ENCODE results near the gene REXO4. TPM values are rescaled to one million over a fixed set of nuclear protein-coding genes. Genes with fewer than 3 reads are reported as not detected.

REXO4 gene
- total and polyA plus RNA-seq, 2 donors (not counting 3 experiments of a cell fraction or from before 2014, with no cell fraction given): 19.5 to 29.5 TPM

DNA sequence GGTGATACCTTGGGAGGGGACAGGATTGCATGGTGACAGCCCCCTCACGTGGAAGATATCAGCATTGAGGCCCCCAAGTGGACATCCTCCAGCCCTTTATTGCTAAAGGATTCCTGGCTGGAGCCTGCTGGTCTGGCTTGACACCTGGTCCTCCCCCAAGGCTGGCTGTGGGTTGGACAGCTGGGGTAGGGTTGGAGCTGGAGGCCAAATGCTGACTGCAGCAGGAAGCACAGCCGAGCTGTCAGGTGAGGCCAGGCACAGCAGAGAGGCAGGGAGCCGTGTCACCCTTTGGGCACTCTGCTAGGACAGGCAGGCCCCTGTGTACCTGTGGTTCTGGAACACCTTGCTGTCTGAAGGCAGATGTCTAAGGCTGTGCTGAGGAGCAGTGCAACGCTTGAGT, 44.2 kb upstream of the REXO4 start:
- Histone ChIP-seq H3K9ac (replicated peaks; ENCODE audit: extremely low read depth, insufficient read depth, low read length) (no peak overlapping the region), H3K27ac (ENCODE audit: insufficient read depth, low read depth, low read length) (no peak overlapping the region), H3K4me3 (replicated peaks in 1 of 3; ENCODE audit: insufficient read depth in 1 of 3, low read depth in 1 of 3, low read length in 3 of 3) (no peak overlapping the region), H3K36me3 (ENCODE audit: control insufficient read depth in 2 of 2, extremely low read depth in 1 of 2, insufficient read depth in 2 of 2, low read length in 2 of 2) (no peaks in the 10 kb centered on the region), H3K79me2 (ENCODE audit: control insufficient read depth, insufficient read depth, low read length) (no peaks in the 10 kb centered on the region), H3K4me1 (ENCODE audit: control insufficient read depth, extremely low read depth, insufficient read depth, low read length) (peaks cover 9% of the 10 kb centered on the region), H3K4me2 (ENCODE audit: insufficient read depth, low read length) (no peak overlapping the region), H3K9me1 (replicated peaks; ENCODE audit: control insufficient read depth, extremely low read depth, insufficient read depth, low read length) (no peaks in the 10 kb centered on the region), H3K27me3 (ENCODE audit: control insufficient read depth in 2 of 2, insufficient read depth in 2 of 2, low read length in 2 of 2) (no peaks in the 10 kb centered on the region), H3K9me3 (replicated peaks; ENCODE audit: control insufficient read depth, insufficient read depth, low read length) (no peaks in the 10 kb centered on the region), H4K20me1 (replicated peaks; ENCODE audit: control insufficient read depth, extremely low read depth, insufficient read depth, low read length) (no peaks in the 10 kb centered on the region), H2AFZ (ENCODE audit: low read depth, low read length) (no peak overlapping the region)
- POLR2A ChIA-PET: no interaction called here
- dilution Hi-C loops (cut with MboI; ENCODE audit: extremely low pct_ligation_motif_present, low sequenced_read_pairs): no loop called here
- FAIRE-seq: no peak
- no peak for TF ChIP-seq MYC (IDR thresholded peaks at IDR 0.05; ENCODE audit: low read depth, low read length)
- no peak for TF ChIP-seq GATA2 (IDR thresholded peaks at IDR 0.05; ENCODE audit: insufficient read depth, insufficient read length, low read depth, low read length)
- BruUV-seq (replicated peaks): no TSS peak
- CTCF ChIA-PET: no interaction called here
- intact Hi-C loops (cut with micrococcal nuclease): no loop called here
- DNase-seq (ENCODE audit: low read depth, low spot score): no peak

DNA sequence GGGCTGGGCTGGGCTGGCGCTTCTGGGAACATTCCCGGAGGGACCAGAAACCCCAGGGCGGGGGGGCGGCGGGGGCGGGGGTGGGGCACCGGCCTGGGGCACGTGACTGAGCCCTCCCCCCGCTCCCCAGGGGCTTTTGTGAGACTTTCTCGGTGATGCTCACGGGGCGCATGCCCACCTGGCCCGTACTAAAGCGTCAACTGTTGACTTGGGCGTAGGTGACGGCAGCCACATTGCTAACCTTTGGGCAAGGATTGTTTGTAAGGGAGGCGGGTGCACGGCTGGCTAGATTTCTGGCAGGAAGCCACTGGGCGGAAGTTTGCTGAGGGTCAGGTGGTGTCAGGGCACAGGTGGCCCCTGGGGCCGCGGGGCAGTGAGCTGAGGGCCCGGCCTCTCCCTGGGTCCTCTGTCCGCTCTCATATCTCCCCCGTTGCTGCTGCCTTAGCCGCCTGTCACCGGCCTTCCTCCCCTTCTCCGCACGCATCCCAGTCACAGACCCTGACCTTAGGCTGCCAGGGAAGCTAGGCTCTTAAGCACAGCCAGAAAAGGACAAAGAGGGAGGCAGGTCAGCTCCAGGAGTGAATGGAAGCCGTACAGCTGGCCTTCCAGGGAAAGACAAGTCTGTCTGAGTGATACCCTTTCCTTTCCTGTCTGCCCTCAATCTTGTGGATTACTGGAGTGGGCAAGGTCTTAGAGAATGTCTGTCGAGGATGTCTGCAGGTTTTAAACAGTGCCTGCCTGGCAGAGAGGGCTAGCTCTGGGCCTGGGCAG, 42.8 kb upstream of the REXO4 start:
- FAIRE-seq (no peak), DNase-seq (ENCODE audit: low read depth, low spot score) (peak; percentile 23)
- H3K36me3 ChIP-seq (ENCODE audit: control insufficient read depth in 2 of 2, extremely low read depth in 1 of 2, insufficient read depth in 2 of 2, low read length in 2 of 2): no peaks in the 10 kb centered on the region
- dilution Hi-C loops (cut with MboI; ENCODE audit: extremely low pct_ligation_motif_present, low sequenced_read_pairs): no loop called here
- H2AFZ ChIP-seq (ENCODE audit: low read depth, low read length): peak overlapping the region; percentile 75
- no peaks in the 10 kb centered on the region for H3K79me2 ChIP-seq (ENCODE audit: control insufficient read depth, insufficient read depth, low read length)
- no peaks in the 10 kb centered on the region for H4K20me1 ChIP-seq (replicated peaks; ENCODE audit: control insufficient read depth, extremely low read depth, insufficient read depth, low read length)
- H3K4me2 ChIP-seq (ENCODE audit: insufficient read depth, low read length): peak overlapping the region; percentile 74
- CTCF ChIA-PET: interaction anchor here (0.5 to 1.5 kb wide), 2 partner anchors 9 to 274 kb away, joined by 3 to 4 read pairs; no protein-coding TSS in a partner anchor
- H3K4me3 ChIP-seq (replicated peaks in 1 of 3; ENCODE audit: insufficient read depth in 1 of 3, low read depth in 1 of 3, low read length in 3 of 3): peak overlapping the region in 2 of 3 experiments; percentile 60 to 82
- BruUV-seq (replicated peaks): no TSS peak
- no peaks in the 10 kb centered on the region for H3K27me3 ChIP-seq (ENCODE audit: control insufficient read depth in 2 of 2, insufficient read depth in 2 of 2, low read length in 2 of 2)
- no peak for TF ChIP-seq POLR2AphosphoS5 (IDR thresholded peaks at IDR 0.05; ENCODE audit: insufficient read depth, low read depth, low read length)
- TF ChIP-seq GATA2 (IDR thresholded peaks at IDR 0.05; ENCODE audit: insufficient read depth, insufficient read length, low read depth, low read length): no peak
- no peak for TF ChIP-seq MAX (IDR thresholded peaks at IDR 0.05; ENCODE audit: insufficient read depth, insufficient read length)
- TF ChIP-seq MYC (IDR thresholded peaks at IDR 0.05; ENCODE audit: low read depth, low read length): no peak
- no peak for TF ChIP-seq POLR2A (IDR thresholded peaks at IDR 0.05; ENCODE audit: low read depth, low read length)
- no peak for TF ChIP-seq FOS (IDR thresholded peaks at IDR 0.05; ENCODE audit: borderline replicate concordance, insufficient read depth, low read length)
- no peak for TF ChIP-seq JUN (IDR thresholded peaks at IDR 0.05; ENCODE audit: borderline replicate concordance, insufficient read depth, insufficient read length, low read depth)
- TF ChIP-seq, protein P1, sequence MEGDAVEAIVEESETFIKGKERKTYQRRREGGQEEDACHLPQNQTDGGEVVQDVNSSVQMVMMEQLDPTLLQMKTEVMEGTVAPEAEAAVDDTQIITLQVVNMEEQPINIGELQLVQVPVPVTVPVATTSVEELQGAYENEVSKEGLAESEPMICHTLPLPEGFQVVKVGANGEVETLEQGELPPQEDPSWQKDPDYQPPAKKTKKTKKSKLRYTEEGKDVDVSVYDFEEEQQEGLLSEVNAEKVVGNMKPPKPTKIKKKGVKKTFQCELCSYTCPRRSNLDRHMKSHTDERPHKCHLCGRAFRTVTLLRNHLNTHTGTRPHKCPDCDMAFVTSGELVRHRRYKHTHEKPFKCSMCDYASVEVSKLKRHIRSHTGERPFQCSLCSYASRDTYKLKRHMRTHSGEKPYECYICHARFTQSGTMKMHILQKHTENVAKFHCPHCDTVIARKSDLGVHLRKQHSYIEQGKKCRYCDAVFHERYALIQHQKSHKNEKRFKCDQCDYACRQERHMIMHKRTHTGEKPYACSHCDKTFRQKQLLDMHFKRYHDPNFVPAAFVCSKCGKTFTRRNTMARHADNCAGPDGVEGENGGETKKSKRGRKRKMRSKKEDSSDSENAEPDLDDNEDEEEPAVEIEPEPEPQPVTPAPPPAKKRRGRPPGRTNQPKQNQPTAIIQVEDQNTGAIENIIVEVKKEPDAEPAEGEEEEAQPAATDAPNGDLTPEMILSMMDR (IDR thresholded peaks at IDR 0.05; ENCODE audit: extremely low read depth in 1 of 2, insufficient read depth in 1 of 2, low read depth in 1 of 2, low read length in 2 of 2): no peak
- no peak for TF ChIP-seq EZH2 (IDR thresholded peaks at IDR 0.05; ENCODE audit: borderline replicate concordance, low read depth, low read length, severe bottlenecking)
- peaks cover 9% of the 10 kb centered on the region for H3K4me1 ChIP-seq (ENCODE audit: control insufficient read depth, extremely low read depth, insufficient read depth, low read length)
- H3K9me3 ChIP-seq (replicated peaks; ENCODE audit: control insufficient read depth, insufficient read depth, low read length): no peaks in the 10 kb centered on the region
- POLR2A ChIA-PET: interaction anchor here (0.6 to 1.5 kb wide), 3 partner anchors 17 to 218 kb away, joined by 4 to 8 read pairs (median 8); partner anchors contain the start of genes MED22, RPL7A and SLC2A6
- intact Hi-C loops (cut with micrococcal nuclease): no loop called here
- H3K9ac ChIP-seq (replicated peaks; ENCODE audit: extremely low read depth, insufficient read depth, low read length): peak overlapping the region; percentile 86
- no peaks in the 10 kb centered on the region for H3K9me1 ChIP-seq (replicated peaks; ENCODE audit: control insufficient read depth, extremely low read depth, insufficient read depth, low read length)
- no peak overlapping the region for H3K27ac ChIP-seq (ENCODE audit: insufficient read depth, low read depth, low read length)

Measured in endothelial cell of umbilical vein (primary cell).